ENCODE data around the gene SCRN3.
"Not testable (repeated sequence)": the region's sequence is repeated elsewhere in the genome, so short reads cannot be mapped to it uniquely, and the experiment has no call there.

Gene SCRN3

DNA sequence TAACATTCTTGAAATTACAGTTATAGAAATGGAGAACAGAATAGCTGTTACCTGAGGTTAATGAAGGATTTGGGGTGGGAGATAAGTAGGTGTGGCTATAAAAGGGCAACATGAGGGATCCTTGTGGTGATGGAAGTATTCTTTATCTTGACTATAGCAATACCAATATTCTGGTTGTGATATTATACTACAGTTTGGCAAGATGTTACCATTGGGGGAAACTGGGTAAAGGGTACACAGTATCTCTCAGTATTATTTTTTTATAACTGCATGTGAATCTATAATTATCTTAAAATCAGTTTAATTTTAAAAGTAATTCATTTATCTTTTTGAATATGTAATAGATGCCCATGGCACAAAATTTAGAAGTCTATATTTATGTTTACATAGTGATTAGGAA is 8.1 kb downstream of the SCRN3 start:
- no peak for DNase-seq

DNA sequence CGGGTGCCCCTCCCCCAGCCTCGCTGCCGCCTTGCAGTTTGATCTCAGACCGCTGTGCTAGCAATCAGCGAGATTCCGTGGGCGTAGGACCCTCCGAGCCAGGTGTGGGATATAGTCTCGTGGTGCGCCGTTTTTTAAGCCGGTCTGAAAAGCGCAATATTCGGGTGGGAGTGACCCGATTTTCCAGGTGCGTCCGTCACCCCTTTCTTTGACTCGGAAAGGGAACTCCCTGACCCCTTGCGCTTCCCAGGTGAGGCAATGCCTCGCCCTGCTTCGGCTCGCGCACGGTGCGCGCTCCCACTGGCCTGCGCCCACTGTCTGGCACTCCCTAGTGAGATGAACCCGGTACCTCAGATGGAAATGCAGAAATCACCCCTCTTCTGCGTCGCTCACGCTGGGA is 14.5 kb downstream of the SCRN3 start:
- DNase-seq, result not testable (repeated sequence)

DNA sequence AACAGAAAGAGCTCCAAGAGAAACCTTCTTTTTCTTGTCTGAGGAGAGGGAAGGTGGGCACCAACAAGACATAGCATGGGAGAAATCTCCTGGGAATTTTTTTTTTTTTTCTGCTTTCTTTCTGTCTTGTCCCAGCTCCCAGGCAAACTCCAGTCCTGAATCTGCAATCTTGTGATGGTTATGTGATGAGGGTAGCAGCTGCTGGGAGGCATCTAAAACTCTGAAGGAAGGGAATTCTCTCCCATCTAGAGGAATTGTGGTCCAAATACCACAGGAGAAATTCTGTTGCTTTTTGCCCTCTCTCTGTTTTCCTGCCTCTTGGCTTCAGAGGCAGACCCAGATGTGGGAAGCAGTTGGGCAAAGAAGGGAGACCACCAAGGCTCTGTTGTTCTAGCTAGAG is 16.7 kb downstream of the SCRN3 start:
- DNase-seq, result no peak

DNA sequence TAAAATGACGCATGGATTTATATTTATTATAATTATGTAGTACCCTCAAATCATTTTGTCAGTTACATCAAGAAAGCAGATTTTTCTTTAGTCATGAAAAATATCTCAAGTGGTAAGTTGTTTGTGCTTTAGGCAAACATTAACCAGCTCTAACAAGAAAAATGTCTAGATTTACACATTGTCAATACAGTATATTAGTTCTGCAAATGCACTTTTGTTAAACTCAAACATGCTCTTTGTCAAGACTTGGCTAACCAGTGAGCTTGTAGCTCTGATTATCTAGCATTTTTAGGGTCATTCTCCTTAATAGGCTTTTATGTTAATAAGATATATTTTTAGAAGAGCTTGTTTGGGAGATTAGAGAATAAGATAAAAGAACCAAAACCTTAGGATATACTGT is 32.7 kb downstream of the SCRN3 start:
- no peak for DNase-seq

DNA sequence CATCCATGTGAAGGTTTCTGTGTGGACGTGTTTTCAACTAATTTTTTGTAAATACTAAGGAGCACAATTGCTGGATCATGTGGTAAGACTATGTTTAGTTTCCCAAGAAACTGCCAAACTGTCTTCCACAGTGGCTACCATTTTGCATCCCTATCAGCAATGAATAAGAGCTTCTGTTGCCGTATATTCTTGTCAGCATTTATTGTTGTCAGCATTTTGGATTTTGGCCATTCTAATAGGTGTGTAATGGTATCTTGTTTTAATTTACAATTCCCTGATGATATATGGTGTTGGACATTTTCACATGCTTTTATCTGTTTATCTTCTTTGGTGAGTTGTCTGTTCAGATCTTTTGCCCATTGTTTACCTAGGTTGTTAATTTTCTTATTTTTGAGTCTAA is 34.5 kb downstream of the SCRN3 start:
- no peak for DNase-seq

DNA sequence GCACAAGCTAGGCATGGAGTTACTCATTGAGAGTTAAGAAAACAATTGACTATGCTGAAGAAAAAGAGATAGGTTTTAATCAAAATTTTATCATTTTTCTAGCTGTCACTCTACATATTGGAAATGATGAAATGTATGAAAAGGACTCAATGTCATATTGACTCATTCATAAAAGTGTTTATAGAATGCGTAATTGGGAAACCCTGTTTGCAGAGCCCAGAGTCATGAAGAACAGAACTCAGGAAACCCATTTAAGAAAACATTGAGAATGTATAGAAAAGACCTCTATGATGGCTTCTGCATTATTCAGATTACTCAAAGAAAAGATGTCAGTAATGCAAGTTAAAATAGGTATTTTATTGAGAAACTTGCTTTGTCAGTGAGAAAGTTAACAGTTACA is 36.4 kb downstream of the SCRN3 start:
- no peak for DNase-seq

DNA sequence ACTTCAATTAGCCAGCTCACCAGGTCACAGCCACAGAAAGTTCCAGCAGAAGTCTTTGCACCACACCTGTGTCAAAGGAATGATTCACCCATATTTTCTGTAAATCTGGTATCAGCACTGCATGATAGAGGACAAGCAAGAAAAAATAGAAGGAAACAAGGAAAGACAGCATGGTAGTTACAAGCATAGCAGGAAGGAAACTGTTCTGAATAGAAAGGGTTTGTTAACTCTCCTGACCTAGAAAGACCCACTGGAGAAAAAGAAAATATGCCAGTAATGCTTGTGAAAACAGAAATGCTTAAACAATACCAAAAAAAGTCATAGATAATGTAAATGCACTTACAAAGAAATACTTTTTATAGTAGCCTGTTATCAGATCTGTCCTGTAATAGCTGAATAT is 40.8 kb downstream of the SCRN3 start:
- DNase-seq, result no peak

DNA sequence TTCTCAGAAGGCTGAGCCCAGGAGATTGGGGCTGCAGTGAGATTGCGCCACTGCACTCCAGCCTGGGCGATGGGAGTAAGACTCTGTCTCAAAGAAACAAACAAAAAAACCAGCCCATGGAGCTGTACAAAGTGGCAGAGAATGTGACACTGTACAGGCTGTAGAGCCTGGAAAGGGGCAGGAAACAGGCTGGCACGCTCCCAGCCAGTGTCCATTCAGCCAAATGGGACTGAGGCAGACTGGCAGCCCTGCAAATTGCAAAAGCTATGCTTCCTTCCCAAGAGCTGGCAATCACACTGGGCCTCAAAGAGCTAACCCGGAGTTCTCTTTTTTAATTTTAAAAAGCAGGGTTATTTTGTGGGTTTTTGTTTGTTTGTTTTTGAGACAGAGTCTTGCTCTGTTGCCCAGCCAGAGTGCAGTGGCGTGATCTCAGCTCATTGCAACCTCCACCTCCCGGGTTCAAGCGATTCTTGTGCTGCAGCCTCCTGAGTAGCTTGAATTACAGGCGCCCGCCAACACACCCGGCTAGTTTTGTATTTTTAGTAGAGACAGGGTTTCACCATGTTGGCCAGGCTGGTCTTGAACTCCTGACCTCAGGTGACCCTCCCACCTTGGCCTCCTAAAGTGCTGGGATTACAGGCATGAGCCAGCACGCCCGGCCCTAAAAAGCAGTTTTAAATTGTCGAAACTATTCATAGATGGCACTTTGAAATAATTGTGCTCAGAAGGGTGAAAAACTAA is 42.8 kb downstream of the SCRN3 start:
- no peak for DNase-seq

DNA sequence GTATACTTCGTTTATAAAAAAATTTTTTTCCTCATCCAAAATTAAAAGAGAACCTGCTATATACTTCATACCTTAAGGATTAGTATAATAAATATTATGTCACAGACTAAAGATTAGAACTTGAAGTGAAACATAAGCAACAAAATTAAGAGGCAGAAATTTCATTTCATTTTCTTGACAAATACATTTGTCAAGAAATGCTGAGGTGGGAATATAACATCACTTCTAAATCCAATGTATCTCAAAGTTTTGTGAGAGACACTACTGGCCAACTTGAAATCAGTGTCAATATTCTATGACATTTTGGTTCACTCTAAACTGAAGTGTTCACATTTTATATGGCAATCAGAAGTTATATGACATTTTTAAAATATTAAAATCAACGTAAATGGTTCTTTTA is 43.8 kb downstream of the SCRN3 start:
- DNase-seq, result no peak

DNA sequence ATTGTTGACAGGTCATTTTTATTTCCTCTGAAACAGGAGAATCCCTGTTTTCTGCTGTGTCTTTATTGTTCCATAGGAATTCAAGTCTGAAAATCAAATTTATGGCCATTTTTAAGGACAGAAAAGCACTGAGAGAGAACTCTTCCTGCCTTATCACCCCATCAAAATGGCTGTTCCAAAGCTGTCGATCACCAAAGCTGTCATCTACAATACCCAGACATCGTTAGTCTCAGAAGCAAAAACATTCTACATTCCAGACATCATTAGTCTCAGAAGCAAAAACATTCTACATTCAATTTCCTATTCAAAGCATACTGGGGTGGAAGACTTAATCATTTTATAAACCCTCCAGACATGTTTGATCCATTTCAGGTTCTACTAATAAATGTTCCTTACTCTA is 44.4 kb downstream of the SCRN3 start:
- DNase-seq, result no peak

DNA sequence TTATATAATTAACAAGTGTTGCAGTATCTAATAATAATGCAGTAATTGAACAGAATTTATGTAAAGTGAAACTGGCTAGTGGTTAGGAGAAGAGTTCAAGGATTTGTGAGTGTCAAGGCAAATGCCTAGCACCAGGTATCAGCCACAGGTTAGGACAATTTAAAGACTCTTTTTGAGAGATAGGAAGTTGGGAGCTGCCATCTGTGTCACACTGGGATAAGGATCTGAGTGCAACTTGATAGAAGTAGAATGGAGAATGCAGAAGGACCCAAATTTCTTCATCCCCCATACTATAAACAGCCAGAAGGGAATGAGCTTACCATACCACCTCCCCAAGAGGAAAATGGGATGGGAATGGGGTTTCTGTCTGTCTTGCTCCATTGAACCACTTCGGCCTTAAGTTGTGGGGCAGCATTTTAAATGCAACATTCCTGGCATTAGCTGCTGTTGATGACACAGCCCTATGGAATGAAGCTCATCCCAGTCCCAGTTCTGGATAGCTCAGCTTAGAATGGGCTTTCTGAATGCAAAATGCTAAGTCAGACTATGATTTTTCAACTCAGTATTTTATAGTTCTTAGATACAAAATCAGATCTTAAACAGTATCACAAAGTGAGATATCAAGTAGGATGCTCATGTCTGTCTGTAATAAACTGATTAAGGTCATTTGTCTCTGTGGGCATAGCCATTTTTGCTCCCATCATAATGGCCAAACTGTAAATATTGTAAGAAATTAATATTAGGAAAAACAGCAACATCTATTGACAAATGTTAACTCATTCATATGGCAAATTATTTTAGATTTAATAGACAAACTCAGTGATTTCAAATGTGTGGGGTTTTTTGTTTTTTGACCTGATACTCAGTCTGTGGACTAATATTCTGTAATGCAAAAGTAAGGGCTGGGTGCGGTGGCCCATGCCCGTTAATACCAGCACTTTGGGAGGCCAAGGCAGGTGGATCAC is 47.3 kb downstream of the SCRN3 start:
- DNase-seq, result peak; percentile 88

DNA sequence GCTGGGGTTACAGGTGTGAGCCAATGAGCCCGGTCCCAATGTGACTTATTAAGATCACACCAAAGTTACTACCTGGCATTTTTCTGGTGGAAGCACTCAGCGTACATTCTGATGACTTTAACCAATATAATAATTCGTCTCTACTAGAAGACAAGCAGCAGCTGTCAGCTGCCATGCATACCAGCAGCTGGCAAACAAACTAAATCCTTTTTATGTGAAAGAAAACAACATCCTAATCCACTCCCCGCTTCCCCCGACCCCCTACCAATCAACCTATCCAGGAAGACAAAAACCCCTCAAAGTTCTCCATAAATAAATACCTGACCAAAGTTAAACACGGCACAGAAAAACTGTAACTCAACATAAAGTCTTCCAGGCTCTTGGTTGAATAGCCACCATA is 49.2 kb downstream of the SCRN3 start:
- no peak for DNase-seq

DNA sequence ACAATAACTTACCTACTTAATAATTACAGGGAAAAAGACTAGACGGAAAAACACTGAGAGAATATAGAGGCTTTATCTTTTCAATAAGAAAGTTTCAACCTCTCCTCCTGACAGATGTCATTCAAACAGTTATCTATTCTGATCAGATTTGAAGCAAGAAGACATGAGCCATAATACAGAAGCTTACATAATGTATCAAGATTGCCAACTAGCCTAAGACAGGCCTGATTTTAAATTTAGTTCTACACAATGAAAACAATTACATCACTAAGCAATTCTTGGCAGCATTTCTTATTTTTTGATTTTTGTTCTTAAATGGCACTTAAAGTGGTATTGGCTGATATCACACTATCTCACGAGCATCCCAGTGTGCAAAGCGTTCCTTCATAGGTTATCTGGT is 49.7 kb downstream of the SCRN3 start:
- no peak for DNase-seq

DNA sequence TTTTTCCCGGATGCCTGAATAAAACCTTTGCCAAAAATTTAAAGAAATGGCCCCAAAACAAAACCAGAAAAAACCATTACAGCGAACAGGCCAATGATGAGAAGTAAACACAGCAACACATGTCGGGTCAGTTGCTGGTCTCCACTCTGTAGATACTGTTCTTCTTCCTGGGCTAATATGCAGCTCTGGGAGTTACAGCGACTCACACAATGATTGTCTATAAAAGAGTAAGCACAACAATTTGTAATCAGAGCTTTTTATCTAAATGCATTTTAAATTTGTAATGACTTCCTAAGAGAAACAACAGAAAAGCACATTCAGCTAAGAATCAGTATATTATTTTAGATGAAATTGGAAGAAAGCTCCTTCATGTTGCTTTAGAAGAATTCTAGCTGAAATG is 51.0 kb downstream of the SCRN3 start:
- no peak for DNase-seq

DNA sequence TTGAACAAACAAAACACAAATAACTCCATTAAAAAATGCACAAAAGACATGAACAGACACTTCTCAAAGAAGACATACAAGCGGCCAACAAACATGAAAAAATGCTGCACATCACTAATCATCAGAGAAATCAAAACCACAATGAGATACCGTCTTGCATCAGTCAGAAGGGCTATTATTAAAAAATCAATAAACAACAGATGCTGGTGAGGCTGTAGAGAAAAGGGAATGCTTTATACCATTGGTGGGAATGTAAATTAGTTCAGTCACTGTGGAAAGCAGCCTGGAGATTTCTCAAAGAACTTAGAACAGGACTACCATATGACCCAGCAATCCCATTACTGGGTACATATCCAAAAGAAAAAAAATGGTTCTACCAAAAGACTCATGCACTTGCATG is 53.5 kb downstream of the SCRN3 start:
- no peak for DNase-seq

DNA sequence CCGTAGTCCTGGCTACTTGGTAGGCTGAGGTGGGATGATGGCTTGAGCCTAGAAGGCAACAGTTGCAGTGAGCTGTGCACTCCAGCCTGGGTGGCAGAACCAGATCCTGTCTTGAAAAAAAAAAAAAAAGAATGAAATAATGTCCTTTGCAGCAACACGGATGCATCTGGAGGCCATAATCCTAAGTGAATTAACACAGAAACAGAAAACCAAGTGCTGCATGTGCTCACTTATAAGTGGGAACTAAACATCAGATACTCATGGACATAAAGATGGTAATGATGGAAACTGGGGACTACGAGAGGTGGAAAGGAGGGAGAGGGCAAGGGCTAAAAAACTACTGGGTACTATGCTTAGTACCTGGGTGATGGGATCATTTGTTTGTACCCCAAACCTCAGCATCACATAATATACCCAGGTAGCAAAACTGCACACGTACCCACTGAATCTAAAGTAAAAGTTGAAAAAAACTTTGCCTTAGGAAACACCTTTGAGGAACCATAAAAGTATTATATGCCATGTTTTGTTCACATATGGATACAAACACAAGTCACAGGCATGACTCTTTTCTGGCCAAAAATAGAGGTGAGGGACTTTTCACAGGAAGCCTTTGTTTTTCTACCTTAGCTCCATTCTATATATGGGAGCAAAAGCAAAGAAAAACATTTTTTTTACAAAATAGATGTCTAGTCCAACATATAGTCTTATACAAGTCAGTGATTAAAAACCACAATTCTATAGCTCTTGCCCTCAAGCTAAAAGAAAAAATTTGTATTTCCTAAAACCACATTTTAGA is 54.7 kb downstream of the SCRN3 start:
- no peak for DNase-seq

DNA sequence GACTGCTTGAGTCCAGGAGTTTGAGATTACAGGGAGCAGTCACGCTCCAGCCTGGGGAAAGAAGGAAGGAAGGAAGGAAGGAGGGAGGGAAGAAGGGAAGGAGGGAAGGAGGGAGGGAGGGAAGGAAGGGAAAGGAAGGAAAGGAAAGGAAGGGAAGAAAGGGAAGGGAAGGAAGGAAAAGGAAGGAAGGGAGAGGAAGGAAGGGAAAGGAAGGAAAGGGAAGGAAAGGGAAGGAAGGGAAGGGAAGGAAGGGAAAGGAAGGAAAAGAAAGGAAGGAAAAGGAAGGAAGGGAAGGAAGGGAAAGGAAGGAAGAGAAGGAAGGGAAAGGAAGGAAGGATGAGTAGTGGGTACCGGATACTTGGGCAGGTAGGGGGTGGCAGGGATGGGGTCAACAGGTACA is 59.0 kb downstream of the SCRN3 start:
- DNase-seq, result no peak

DNA sequence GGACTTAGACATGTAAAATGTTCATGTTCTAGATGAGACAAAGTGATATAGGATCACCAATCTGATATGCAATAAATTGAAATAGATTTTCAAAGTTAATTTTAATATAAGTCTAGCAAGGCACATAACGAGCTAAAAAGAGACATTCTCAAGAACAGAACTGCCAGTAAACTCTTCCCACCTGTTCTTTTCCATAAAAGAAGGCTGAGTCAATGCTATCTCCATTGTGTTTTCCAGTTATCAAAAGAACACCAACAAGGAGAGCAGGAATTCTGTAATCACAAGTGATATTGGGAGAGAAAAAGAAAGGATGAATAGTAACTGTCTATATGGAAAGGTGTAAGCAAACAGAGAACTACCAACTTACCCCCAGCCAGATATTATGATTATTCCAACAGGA is 65.7 kb downstream of the SCRN3 start:
- DNase-seq, result no peak

DNA sequence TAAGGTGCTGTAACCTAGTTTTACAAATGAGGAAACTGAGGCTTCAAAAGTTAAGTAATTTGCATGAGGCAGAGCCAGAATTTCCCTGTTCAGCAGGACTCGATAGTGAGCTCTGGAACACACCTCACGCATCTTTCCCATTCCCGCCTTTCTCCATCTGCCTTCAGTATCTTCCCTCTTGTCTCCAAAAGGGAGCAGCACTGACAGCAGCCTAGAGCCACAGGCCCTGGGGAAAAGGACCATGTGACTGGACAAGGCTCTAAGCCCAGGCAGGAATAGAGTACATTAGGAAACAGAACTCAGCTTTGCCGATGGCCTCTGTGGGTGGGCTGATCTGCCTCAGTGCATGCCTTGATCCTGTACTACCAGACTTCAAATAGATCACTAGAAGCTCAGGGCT is 69.8 kb downstream of the SCRN3 start:
- no peak for DNase-seq

DNA sequence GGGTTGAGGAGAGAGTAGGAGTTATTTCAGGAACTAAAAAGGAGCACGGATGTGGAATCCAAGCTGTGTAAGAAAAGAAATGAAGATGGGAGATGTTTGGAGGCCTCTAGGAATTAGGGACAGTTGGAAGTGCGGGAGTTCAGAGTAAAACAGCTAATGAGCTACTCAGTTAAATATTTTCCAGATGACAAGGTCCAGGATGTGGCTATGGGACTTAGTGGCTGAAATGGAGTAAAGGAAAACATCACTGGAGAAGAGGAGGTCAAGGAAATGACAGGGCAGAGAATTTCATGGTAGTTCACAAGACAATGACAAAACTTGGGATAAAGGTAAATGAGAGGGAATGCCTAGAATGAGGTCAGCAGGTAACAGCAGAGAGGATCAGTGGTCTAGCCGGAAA is 78.3 kb downstream of the SCRN3 start:
- peak; percentile 19 for DNase-seq

DNA sequence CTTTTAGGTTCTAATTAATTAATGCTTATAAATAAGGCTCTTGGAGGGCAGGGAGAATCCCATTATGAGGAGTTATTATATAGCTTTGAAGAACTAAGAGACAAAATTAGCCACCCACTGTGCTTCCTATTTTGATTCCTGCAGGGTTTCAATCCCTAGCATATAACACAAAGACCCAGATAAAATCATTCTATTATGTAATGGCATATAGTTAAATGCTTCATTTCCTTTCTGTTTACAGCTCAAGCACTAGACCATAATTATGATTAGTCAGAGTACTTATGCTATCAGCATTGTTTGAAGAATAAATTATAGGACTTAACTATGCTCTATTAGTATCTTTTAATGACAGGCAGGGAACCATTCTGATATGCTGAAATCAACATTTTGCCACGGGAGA is 82.2 kb downstream of the SCRN3 start:
- no peak for DNase-seq

Data from fibroblast of skin of abdomen (primary cell).